Epidermal melanocyte (primary cell): ENCODE measurements around the gene PLEKHG1.
A peak's percentile ranks its signal among the peaks of the same experiment; 100 is the strongest.

Experiments
- DNase-seq: peaks from one replicate; pipeline ENCODE4 v3.0.0; 2011; ENCODE audit warnings: low spot score; ENCODE audit not compliant: insufficient read length

The PLEKHG1 gene

GRCh38 chr6:150599199-150600009, at the start of gene PLEKHG1:
Gene PLEKHG1, plus strand, starts transcription at chr6:150599885. Its CDS starts 133,797 bp downstream, at chr6:150733682.
- DNase-seq: peak; percentile 54

- no peak for DNase-seq
Observed at GRCh38 chr6:150550244-150550643, 49.4 kb upstream of the PLEKHG1 start.

- no peak for DNase-seq
Observed at GRCh38 chr6:150557043-150557599, 42.6 kb upstream of the PLEKHG1 start.

- DNase-seq: no peak
Observed at GRCh38 chr6:150560004-150560883, 39.4 kb upstream of the PLEKHG1 start.

- DNase-seq: no peak
Observed at GRCh38 chr6:150560884-150561219, 38.8 kb upstream of the PLEKHG1 start.

GRCh38 chr6:150565945-150566344, 33.7 kb upstream of the PLEKHG1 start:
- no peak for DNase-seq

GRCh38 chr6:150566486-150566885, 33.2 kb upstream of the PLEKHG1 start:
- DNase-seq: no peak

GRCh38 chr6:150567380-150567779, 32.3 kb upstream of the PLEKHG1 start:
- DNase-seq: peak; percentile 43

- no peak for DNase-seq
Observed at GRCh38 chr6:150567823-150568383, 31.8 kb upstream of the PLEKHG1 start.

- DNase-seq: no peak
Observed at GRCh38 chr6:150568560-150568959, 31.1 kb upstream of the PLEKHG1 start.

- DNase-seq: no peak
Observed at GRCh38 chr6:150569161-150569560, 30.5 kb upstream of the PLEKHG1 start.

- no peak for DNase-seq
Observed at GRCh38 chr6:150573041-150573681, 26.5 kb upstream of the PLEKHG1 start.

GRCh38 chr6:150575836-150576235, 23.8 kb upstream of the PLEKHG1 start:
- DNase-seq: no peak

- no peak for DNase-seq
Observed at GRCh38 chr6:150576651-150577226, 22.9 kb upstream of the PLEKHG1 start.

- no peak for DNase-seq
Observed at GRCh38 chr6:150579611-150580010, 20.1 kb upstream of the PLEKHG1 start.

GRCh38 chr6:150580489-150580888, 19.2 kb upstream of the PLEKHG1 start:
- DNase-seq: no peak

- no peak for DNase-seq
Observed at GRCh38 chr6:150584065-150584464, 15.6 kb upstream of the PLEKHG1 start.

GRCh38 chr6:150584596-150584995, 15.1 kb upstream of the PLEKHG1 start:
- no peak for DNase-seq

GRCh38 chr6:150586850-150587359, 12.8 kb upstream of the PLEKHG1 start:
- no peak for DNase-seq

GRCh38 chr6:150587637-150588036, 12.0 kb upstream of the PLEKHG1 start:
- no peak for DNase-seq
